Upper lobe of right lung (tissue), 1 donor: ENCODE measurements around the gene NHSL2. TPM values are rescaled to one million over a fixed set of nuclear protein-coding genes. Genes with fewer than 3 reads are reported as not detected.

Experiments used
- ATAC-seq: fragments of 200-7000 bp; cut with Tn5 transposase; one replicate; pipeline ENCODE4 v1.9.1; 2020; ENCODE audit warnings: mild to moderate bottlenecking, moderate library complexity
- DNase-seq: peaks from one replicate; pipeline ENCODE4 v3.0.0-alpha.2; 2020
- H3K27ac ChIP-seq: fragments of 200-600 bp; one replicate; pipeline ENCODE4 v1.8.0; 2022
- H3K27me3 ChIP-seq: fragments of 200-600 bp; one replicate; pipeline ENCODE4 v1.8.0; 2022; ENCODE audit warnings: mild to moderate bottlenecking
- H3K36me3 ChIP-seq: fragments of 200-600 bp; one replicate; pipeline ENCODE4 v1.8.0; 2022
- H3K4me1 ChIP-seq: fragments of 200-600 bp; one replicate; pipeline ENCODE4 v1.8.0; 2022
- H3K4me3 ChIP-seq: fragments of 200-600 bp; one replicate; pipeline ENCODE4 v1.8.0; 2022; ENCODE audit warnings: mild to moderate bottlenecking
- H3K9me3 ChIP-seq: fragments of 200-600 bp; one replicate; pipeline ENCODE4 v1.8.0; 2022
- CTCF ChIP-seq: fragments of 200-600 bp; IDR thresholded peaks from one replicate; pipeline ENCODE4 v1.8.0; 2022; ENCODE audit warnings: antibody characterized with exemption
- intact Hi-C: fragments of 100-400 bp; cut with DNase I; formaldehyde crosslinking; loops from one replicate; pipeline ENCODE4 v1.11.0; 2022
- total RNA-seq: library from RNA; stranded (reverse); fragmentation: NEBNext Ultra II Directional; extraction: Animal tissue kit (Norgen Biotek cat#: 25700); gene quantifications from one replicate; pipeline ENCODE4 v1.2.1, GENCODE V29; 2021
- donor health status: DM: no; HTN: yes; CAD: no; lungs with severe emphysema.

The NHSL2 gene
- total RNA-seq, 1 donor from 2014 or later = 17.3 TPM

GRCh38 chrX:72040506-72040905, 129.9 kb downstream of the NHSL2 start:
- H3K36me3 ChIP-seq = no peaks in the 10 kb centered on the region
- H3K4me3 ChIP-seq = no peak overlapping the region
- no peaks in the 10 kb centered on the region for H3K9me3 ChIP-seq
- H3K4me1 ChIP-seq = peaks cover 8% of the 10 kb centered on the region
- DNase-seq (no peak), ATAC-seq (no peak)
- H3K27ac ChIP-seq = no peak overlapping the region
- no peaks in the 10 kb centered on the region for H3K27me3 ChIP-seq
- intact Hi-C loops = no loop called here
- no peak for TF ChIP-seq CTCF

GRCh38 chrX:72041176-72041575, 130.5 kb downstream of the NHSL2 start:
- Histone ChIP-seq H3K36me3 (no peaks in the 10 kb centered on the region), H3K9me3 (no peaks in the 10 kb centered on the region), H3K27me3 (no peaks in the 10 kb centered on the region), H3K27ac (no peak overlapping the region), H3K4me1 (peaks cover 15% of the 10 kb centered on the region), H3K4me3 (no peak overlapping the region)
- ATAC-seq (no peak), DNase-seq (no peak)
- no peak for TF ChIP-seq CTCF
- intact Hi-C loops = no loop called here

- intact Hi-C loops = no loop called here
- Histone ChIP-seq H3K36me3 (no peaks in the 10 kb centered on the region), H3K4me3 (no peak overlapping the region), H3K27me3 (no peaks in the 10 kb centered on the region), H3K4me1 (peaks cover 15% of the 10 kb centered on the region), H3K27ac (no peak overlapping the region), H3K9me3 (no peaks in the 10 kb centered on the region)
- no peak for TF ChIP-seq CTCF
- no peak for DNase-seq
- no peak for ATAC-seq
These were observed 131.5 kb downstream of the NHSL2 start for GRCh38 chrX:72041871-72042851.

- no peaks in the 10 kb centered on the region for H3K36me3 ChIP-seq
- no peak for TF ChIP-seq CTCF
- ATAC-seq (no peak), DNase-seq (no peak)
- intact Hi-C loops = no loop called here
- H3K4me1 ChIP-seq = peaks cover 15% of the 10 kb centered on the region
- H3K9me3 ChIP-seq = no peaks in the 10 kb centered on the region
- no peak overlapping the region for H3K27ac ChIP-seq
- H3K4me3 ChIP-seq = no peak overlapping the region
- H3K27me3 ChIP-seq = no peaks in the 10 kb centered on the region
These were observed 132.2 kb downstream of the NHSL2 start for GRCh38 chrX:72042852-72043248.

GRCh38 chrX:72043636-72044035, 133.0 kb downstream of the NHSL2 start:
- DNase-seq = no peak
- Histone ChIP-seq H3K27ac (no peak overlapping the region), H3K36me3 (no peaks in the 10 kb centered on the region), H3K27me3 (no peaks in the 10 kb centered on the region), H3K4me3 (no peak overlapping the region), H3K9me3 (no peaks in the 10 kb centered on the region), H3K4me1 (peaks cover 15% of the 10 kb centered on the region)
- no peak for ATAC-seq
- intact Hi-C loops = no loop called here
- no peak for TF ChIP-seq CTCF
